NCI-H1694 treated with DMSO at 0.1 percent for 48 hours (cell line): ENCODE measurements around the gene PRKCA.
"Not testable (repeated sequence)": the region's sequence is repeated elsewhere in the genome, so short reads cannot be mapped to it uniquely, and the experiment has no call there.

Source experiments
- DNase-seq: peaks from one replicate; lab custom pipeline; 2025; lab: John Stamatoyannopoulos, UW

The PRKCA gene

DNA sequence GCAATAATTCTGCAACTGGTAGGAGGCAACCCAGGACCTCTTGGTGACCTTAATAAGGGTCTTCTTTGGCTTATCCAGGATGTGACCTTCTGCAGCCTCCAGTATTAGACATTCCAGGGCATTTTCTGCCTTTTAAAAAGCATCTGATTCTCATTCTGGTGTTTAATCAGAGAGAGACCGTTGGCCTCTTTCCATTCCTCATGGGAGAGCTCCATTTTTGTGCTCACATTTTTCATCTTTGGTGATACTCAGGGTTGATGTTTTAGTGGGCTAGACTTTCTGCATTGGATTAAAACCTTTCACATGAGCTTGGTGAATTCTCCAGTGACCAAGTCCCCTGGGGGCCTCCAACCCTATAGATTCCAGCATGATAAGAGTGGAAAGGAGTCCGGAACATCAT lies 382.3 kb downstream of the PRKCA start:
- DNase-seq, result no peak

DNA sequence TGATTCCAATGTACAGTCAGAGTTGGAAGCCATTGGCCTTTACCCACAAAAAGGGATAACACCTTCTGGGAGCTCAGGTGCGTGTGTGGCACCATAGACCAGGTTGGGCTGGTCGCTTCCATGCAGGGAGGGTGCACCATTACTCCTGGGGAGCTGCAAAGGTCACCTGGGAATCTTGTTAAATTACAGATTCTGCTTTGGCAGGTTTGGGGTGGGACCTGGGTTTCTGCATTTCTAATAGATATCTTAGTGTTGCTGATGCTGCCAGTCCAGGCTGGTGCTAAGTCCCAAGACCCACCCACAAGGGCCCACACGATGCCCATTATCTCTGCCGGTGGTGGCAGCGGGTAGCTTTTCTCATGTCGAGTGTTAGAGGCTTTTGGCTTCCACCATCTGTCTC lies 384.2 kb downstream of the PRKCA start:
- DNase-seq, result no peak

DNA sequence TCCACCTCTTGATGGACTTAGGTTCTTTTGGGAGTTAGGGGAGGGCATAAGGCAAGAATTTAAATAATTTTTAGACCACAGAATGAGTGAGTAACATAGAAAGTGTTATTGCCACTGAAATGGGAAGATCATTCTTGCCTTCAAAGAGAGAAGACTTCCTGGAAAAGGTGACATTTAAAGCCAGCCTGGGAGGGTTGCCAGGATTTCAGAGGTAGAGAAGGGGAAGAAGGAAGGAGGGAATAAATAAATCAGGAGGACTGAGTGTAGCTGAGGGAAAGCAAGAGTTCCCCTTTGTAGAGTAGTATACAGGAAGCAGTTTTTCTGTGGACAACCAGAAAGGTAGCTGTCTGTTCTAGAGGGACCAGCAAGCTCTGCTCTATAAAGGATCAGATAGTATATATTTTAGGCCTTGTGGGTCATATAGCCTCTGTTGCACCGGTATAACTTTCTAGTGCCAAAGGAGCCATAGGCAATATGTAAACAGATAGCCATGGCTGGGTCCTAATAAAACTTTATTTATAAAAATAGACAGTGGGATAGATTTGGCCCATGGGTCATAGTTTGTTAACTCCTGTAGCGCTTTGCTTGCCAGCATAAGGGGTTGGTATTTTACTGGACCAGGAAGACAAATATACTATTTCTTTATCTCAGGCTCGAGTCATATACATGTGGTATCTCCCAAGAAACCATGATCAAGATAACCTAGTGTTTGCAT lies 385.3 kb downstream of the PRKCA start:
- DNase-seq, result no peak

DNA sequence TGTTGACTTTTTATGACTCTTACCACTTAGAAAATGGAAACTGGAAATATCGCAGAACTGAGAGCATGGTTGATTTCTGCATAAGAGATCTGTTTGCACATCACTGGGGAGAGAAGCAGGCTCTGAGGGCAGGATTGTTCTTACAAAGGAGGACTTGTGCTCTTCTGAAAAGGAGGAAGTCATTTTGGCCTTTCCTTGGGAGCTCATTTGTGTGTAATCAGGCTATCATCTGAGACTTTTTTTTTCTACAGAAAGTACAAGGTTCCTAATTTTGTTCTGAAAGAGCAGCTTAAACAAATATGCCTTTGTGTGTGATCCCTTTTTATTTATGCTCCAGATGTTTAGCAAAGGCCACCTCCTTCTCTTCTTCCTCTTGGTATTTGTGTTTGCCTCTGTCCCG lies 386.8 kb downstream of the PRKCA start:
- DNase-seq, result no peak

DNA sequence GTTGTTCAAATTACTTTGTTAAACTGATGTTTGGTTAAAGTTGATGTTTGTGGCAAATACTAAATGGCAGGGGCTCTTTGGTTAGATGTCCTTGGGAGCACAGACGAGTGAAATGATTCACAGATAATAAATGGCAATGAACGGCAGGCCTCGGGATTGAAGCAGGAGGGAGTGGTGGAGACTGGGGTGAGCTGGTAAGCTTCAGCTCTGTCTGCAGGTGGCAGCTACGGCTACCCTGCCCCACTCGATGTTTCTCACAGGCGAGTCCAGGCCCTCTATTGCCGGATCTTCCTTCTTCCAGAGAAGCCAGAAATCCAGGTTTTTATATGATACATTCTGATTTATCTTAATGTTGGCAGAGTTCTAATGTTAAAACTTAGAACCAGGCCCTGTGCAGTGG lies 387.8 kb downstream of the PRKCA start:
- no peak for DNase-seq

DNA sequence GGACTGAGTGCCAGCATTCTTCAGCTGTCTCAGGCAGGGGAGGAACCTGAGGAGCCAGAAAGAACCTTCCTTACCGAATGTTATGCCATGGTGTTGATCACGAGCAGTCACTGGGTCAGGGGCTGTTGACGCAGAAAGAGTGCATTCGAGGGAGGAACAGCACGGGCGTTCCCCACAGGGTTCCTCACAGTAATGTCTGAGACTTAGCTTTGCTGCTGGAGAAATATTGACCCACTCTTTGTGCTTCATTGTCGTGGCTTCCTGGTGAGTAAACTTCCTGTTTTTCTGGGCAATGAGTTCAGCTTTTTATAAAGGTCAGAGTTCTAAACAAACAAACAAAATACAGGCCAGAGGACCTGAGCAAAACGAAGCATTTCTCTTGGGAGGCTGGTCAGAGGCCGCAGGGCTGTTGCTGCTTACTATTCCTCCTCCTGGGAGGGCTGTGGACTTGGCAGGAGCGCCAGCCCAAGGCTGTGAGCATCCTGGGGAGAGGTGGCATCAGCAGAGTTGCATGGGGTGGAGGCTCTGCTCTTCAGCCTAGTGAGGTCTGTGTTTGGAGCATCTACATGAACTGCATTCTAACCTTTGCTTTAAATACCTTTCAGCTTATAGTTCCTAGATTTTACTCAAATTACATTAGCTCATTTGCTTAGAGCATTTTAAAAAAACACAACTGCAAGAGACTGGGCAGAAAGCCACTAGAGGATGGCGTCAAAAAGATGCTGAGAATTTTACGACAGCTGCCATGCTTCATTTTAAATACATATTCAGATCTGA lies 389.4 kb downstream of the PRKCA start:
- no peak for DNase-seq

DNA sequence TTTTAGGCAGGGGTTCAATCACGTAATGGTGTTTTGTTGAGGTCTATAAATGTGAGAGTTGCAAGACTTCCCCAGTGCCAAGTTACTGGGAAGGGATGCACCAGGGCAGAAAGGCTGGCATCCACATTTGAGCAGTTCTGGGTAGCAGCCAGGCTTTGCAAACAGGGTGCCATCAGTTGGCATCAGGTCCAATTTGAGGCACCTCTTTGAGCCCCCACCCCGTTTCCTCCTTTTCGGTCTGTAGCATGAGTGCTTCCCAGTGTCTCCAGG lies 389.9 kb downstream of the PRKCA start:
- no peak for DNase-seq

DNA sequence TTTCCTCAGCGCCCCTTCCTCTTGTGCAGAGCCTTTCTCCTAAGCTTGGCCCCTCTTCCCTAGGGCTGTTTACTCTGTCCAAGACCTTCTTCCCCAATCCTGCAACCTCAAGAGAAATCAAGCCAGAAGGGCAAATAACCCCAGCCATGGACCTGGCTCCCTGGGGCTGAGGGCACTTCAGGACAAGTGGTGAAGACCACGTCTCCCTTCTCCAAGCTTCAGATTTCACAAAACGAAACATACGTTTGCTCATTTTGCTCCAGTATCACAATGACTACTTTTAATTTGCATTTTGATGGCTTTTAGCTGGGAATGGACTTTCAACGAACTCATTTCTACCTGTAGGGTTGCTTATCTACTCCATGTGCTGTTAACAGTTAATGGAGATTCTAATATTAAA lies 392.7 kb downstream of the PRKCA start:
- DNase-seq, result no peak

DNA sequence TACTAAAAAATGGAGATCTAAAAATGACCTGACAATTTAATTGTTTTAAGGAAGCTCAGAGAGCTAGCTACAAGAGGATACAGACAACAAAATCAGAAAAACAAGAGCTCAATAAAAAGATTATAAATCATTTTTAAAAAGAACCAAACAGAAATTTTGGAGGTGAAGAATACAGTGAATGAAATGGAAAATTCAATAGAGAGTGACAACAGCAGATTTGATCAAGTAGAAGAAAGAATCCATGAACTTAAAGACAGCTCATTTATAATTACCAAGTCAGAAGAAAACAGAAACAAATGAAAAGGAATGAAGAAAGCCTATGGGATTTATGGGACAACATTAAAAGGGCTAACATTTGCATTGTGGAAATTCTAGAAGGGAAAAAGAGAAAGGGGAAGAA lies 395.9 kb downstream of the PRKCA start:
- no peak for DNase-seq

DNA sequence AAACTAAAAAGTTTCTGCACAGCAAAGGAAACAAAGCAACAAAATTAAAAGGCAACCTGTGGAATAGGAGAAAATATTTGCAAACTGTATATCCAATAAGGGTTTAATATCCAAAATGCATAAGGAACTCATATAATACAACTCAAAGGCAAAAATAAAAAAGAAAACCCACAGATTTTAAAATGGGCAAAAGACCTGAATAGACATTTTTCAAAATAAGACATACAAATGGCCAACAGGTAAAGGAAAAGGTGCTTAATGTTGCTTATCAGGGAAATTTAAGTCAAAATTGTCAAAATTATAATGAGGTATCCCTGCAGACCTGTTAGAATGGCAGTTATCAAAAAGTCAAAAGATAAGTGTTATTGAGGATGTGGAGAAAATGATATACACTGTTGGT lies 399.0 kb downstream of the PRKCA start:
- DNase-seq, result no peak

DNA sequence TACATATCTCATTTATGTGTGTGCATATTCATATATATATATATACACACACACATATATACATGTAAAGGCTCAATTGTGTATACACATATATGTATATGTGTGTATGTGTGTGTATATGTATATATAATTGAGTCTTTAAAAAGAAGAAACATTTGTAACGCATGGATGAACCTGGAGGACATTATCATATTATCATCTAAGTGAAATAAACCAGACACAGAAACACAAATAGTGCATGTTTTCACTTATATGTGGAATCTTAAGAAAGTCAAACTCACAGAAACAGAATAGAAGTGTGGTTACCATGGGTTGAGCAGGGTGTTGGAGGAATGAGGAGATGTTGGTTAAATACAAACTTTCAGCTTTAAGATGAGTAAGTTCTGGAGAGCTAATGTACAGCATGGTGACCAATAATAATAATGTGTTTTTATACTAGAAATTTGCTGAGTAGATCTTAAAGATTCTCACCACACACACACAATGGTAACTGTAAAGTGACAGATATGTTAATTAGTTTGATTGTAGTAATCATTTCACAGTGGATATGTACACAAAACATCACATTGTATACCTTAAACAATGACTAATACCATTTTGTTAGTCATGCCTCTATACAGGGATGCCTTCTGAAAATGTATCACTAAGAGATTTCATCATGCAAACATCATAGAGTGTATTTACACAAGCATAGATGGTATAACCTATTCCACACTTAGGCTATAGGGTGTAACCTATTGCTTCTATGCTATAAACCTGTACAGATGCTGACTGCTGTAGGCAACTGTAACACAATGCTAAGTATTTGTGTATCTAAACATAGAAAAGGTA lies 399.9 kb downstream of the PRKCA start:
- no peak for DNase-seq

DNA sequence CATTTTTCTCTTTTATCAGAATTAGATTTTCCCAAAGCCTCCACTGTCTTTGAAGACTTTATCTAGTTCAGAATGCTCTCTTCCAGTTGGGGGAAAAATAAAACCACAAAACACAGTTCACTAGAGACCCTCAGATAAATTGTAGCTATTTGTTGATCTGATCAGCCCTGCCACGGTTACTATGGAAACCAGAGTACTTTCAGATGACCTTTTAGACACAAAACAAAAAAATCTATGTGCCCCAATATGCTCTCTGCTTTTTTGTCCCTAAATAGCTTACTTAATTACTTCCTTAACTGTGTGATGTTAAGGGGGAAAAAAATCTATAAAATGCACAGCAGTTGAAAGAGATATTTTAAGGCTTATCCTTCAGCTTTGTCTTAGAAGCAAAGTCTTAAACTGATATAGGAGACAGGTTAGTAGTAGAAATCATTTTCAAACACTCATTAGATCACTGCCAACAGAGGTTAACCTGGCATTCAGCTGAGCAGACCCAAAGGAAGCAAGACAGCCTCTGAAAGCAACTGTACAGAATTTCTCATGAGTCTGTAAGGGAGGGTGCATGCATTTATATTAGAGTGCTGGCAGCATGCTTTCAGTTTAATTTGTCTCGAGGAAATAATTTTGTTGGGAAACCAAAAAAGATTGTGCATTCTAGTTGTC lies 402.6 kb downstream of the PRKCA start:
- no peak for DNase-seq

DNA sequence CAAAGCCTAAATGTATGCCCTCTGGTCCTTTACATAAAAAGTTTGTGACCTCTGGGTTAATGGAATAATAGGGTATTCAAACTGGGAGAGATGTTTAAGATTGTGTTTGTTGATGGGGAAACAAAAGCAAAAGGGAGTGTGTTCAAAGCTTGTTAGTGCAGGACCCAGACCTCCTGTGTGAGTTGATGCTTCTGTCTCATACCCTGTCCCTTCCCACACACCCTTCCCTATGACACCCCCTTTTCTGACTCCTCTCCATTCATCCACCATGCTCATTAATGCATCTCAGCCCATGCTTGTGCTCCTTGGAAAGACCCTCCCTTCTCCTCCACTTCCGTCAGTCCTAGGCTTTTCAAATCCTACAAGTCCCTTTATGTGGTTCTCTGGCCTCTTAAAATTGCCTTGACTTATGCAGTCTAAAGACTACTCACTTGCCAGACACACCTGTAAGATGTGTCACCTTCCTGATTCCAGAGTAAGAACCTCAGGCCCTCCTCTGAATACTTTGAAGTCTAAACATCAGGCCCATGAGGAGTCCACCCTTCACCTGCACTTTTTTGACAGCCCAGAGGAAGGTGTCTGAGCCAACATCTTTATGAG lies 404.5 kb downstream of the PRKCA start:
- DNase-seq, result no peak

DNA sequence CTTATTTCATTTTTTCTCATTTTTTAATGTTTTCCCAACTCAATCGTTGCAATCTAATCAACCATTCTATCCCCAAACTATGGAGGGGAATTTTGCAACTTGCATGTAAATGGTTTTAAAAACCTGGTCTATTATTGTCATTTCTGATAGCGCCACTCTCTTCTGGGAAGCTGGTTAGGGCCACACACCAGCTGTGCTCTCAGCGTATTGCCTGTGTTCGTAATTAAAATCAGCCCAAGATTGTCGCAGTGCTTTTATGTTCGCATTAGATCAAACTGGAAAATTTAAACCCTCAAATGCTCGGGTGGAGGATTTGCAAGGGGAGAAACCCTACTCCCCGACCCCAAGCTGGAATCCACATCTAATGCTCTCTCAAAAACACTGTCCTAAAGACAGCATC lies 409.0 kb downstream of the PRKCA start:
- no peak for DNase-seq

DNA sequence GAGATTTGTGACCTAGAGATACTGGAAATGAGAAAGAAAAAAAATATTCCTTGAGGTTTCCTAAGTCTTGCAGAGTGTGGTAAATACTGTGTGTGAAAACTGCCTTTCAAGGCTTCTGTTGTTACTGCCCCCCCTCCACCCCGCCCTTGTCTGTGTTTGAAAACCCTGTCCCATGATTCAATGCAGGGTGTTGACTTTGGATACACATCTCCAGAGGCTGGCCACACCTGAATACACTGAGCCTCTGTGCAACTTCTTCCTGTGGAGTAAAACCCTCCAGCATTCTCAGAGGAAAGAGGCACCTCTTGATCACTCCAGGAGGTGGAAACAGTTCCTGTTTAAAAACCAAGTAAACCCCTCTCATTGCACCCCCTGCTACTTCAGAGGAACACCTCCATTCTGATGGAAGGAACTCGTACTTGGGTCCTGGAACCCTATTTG lies 409.5 kb downstream of the PRKCA start:
- DNase-seq, result no peak

DNA sequence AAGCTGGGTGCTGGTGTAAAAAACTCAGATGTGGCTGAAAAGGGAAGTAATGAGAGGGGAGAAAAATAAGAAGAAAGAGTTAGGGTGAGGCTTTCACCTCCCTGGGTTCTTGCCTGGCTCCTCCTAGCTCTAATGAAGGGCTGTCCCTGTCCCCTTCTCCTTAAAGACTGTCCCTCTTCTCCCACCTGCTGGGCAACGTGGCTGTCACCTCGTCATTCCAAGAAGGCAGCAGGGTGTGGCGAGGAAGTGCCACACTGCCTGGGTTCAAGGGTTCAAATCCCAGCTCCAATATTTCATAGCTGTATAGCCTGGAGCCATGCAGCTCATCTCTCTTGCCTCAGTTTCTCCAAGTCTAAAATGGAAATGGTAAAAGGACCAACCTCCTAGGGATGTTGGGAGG lies 410.0 kb downstream of the PRKCA start:
- DNase-seq, result no peak

DNA sequence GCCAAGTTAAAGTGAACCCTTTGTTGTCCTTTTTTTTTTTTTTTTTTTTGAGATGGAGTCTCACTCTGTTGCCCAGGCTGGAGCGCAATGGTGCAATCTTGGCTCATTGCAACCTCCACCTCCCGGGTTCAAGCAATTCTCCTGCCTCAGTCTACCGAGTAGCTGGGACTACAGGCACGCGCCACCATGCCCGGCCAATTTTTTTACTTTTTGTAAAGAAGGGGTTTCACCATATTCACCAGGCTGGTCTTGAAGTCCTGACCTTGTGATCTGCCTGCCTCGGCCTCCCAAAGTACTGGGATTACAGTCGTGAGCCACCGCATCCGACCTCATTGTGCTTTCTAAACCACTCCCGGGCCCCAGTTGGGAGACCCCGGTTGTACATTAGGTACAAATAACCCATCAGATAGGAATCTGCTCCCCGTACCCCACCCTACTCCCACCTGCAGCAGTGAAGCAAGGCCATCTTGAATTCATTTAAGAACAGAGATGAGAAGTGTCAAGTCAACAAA lies 410.7 kb downstream of the PRKCA start:
- not testable (repeated sequence) for DNase-seq

DNA sequence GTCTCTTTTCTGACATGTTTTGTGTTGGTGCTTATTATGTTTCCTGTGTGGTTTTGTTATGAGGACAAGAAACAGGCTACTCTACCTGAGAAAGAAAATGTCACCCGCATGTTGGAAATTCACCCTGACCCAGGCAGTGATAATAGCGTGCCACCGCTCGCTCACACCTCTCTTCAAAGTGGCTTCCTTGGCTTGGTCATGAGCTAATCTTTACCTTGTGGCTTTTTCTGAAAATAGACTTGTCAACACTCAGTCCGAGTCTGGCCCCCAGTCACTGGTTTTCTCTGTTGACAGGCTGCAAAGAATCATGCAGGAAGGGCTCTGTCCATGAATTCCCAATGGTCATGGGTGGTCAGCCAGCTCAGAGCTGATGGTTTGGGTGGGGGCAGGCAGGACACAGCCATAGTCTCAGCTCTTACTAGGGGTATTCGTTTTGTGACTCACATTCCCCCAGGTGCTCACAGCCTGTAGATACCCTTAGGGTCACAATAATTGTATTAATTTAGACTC lies 411.2 kb downstream of the PRKCA start:
- DNase-seq, result no peak

DNA sequence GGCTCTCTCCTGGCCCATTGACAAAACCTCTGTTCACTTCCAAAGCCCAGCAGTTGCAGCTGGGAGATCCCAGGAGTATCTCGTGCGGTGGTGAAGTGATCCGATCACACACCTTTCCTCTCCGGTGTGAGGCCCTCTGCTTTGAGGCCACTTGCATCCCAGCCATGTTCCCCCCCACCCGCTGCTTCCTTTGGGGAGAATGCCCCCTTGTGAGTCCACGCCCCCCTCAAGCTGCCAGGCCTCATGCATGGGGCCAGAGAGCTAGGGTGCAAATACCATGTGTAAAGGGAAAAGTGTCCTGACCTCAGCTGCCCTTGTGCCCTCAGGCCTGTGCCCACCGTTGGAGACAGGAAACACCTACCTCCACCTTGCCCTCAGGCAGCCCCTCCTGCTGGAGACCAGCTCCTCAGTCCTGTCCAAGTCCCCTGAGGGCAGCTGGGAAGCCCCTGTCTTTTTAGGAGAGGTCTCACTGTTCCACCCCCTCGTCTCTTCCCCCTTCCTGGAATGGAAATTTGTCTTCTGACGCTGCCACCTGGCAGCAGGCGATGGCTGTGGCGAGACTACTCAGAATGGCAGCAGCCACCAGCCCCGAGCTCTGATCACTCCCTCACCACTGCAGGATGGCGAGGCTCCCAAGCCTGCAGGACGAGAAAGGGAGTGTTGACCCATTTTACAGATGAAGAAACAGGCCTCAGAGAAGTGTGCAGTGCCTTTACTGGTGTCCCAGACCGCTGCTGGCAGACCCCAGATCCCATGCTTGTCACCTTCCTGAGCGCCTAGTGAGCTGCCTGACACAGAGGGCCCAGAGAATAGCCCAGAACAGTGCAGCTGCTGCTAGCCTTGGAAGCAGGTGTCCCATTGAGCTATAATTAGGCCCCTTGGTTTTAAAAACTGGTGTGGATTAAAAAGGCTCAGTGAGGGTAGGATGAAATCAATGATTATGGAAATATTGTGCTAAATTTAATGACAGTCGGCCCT lies 411.9 kb downstream of the PRKCA start:
- no peak for DNase-seq

DNA sequence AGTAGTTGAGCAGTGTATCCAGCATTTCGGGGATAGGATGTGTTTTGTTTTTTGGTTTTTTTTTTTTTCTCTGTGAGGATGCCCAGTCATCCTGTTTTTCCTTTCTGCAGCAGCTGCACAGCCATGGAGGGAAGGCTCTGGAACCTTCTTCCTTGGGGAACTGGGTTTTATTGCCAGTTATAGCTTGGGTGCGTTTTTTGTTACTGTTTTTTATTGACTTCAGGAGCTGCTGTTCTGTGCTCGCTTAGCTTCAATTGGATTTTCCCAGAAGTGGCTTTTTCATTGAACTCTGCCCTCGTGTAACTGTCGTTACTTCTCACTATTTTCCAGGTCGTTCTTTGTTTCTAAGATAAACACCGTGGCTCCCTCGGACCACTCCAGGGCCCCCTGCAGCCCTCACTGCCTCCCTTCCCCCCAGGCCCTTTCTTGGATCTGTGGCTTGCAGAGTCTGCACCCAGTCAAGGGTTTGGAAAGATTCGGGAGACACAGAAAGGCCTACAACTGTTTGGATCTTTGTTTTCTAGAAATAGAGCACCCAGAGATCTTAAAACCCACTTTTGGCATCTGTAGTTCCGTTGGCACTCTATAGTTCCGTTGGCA lies 412.8 kb downstream of the PRKCA start:
- no peak for DNase-seq
